ENCODE results near the gene TFAP2A. TPM values are rescaled to one million over a fixed set of nuclear protein-coding genes. Genes with fewer than 3 reads are reported as not detected.
A peak's percentile ranks its signal among the peaks of the same experiment; 100 is the strongest.

The TFAP2A gene
- total and polyA plus RNA-seq, 11 donors: 0.11 to 1.4 (median 0.30) TPM; not detected in 1

- ATAC-seq: no peak
- intact Hi-C loops (cut with DNase I): no loop called here
- TF ChIP-seq, protein P1, sequence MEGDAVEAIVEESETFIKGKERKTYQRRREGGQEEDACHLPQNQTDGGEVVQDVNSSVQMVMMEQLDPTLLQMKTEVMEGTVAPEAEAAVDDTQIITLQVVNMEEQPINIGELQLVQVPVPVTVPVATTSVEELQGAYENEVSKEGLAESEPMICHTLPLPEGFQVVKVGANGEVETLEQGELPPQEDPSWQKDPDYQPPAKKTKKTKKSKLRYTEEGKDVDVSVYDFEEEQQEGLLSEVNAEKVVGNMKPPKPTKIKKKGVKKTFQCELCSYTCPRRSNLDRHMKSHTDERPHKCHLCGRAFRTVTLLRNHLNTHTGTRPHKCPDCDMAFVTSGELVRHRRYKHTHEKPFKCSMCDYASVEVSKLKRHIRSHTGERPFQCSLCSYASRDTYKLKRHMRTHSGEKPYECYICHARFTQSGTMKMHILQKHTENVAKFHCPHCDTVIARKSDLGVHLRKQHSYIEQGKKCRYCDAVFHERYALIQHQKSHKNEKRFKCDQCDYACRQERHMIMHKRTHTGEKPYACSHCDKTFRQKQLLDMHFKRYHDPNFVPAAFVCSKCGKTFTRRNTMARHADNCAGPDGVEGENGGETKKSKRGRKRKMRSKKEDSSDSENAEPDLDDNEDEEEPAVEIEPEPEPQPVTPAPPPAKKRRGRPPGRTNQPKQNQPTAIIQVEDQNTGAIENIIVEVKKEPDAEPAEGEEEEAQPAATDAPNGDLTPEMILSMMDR (IDR thresholded peaks at IDR 0.05): no peak
- TF ChIP-seq POLR2A (IDR thresholded peaks at IDR 0.05): no peak
- DNase-seq: no peak
- Histone ChIP-seq H3K27ac (peak overlapping the region in 1 of 12 donors; percentile 42), H3K4me1 (peaks cover 0 to 26% (median 5%) of the 10 kb centered on the region in 12 donors), H3K36me3 (no peaks in the 10 kb centered on the region), H3K4me3 (peak overlapping the region in 1 of 12 donors; percentile 7), H3K27me3 (peaks cover 45 to 100% (median 84%) of the 10 kb centered on the region in 9 donors), H3K9me3 (no peaks in the 10 kb centered on the region)
- WGBS, 4 donors: 7 to 9% (median 8%) methylated on average over 20 to 22 of the region's 22 CpGs
These were observed 32.0 kb downstream of the TFAP2A start for GRCh38 chr6:10382728-10383330.

GRCh38 chr6:10382322-10382721 lies 32.6 kb downstream of the TFAP2A start:
- H3K27me3 ChIP-seq: peaks cover 47 to 97% (median 82%) of the 10 kb centered on the region in 9 donors
- peaks cover 0 to 26% (median 5%) of the 10 kb centered on the region in 12 donors for H3K4me1 ChIP-seq
- H3K27ac ChIP-seq: no peak overlapping the region
- intact Hi-C loops (cut with DNase I): no loop called here
- no peak overlapping the region for H3K4me3 ChIP-seq
- ATAC-seq (no peak), DNase-seq (no peak)
- H3K36me3 ChIP-seq: no peaks in the 10 kb centered on the region
- TF ChIP-seq, protein P1 (IDR thresholded peaks at IDR 0.05): no peak
- 8 to 34% (median 10%) methylated on average over 14 to 15 of the region's 15 CpGs for WGBS, 4 donors
- H3K9me3 ChIP-seq: no peaks in the 10 kb centered on the region

DNA sequence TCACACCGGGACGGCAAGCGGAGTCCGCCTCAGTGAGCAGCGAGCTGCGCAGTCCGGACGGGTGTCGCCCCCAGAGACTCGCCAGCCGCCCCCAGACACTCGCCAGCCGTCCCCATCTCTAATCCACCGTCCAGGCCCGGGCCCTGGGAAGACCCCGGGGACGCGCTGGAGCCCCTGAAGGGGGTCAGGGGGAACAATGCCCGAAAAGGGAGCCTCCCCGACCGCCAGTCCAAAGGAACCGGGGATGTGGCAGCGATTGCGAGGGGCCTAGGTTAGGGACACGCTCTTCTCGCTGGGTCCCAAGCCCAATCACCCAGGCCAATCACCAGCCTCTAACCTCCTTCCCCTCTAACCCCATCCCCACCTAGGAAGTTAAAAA lies 33.1 kb downstream of the TFAP2A start:
- no peaks in the 10 kb centered on the region for H3K36me3 ChIP-seq
- H3K4me1 ChIP-seq: peaks cover 0 to 26% (median 5%) of the 10 kb centered on the region in 12 donors
- no peak overlapping the region for H3K4me3 ChIP-seq
- no peak overlapping the region for H3K27ac ChIP-seq
- no peaks in the 10 kb centered on the region for H3K9me3 ChIP-seq
- ATAC-seq: no peak
- no peak for DNase-seq
- intact Hi-C loops (cut with DNase I): no loop called here
- WGBS, 4 donors: 10 to 12% (median 11%) methylated on average over 9 to 26 of the region's 26 CpGs
- H3K27me3 ChIP-seq: peaks cover 48 to 97% (median 77%) of the 10 kb centered on the region in 9 donors
- TF ChIP-seq, protein P1 (IDR thresholded peaks at IDR 0.05): no peak
- TF ChIP-seq POLR2A (IDR thresholded peaks at IDR 0.05): no peak

- Histone ChIP-seq H3K27ac (no peak overlapping the region), H3K4me3 (no peak overlapping the region), H3K36me3 (no peaks in the 10 kb centered on the region), H3K4me1 (peaks cover 0 to 26% (median 5%) of the 10 kb centered on the region in 12 donors), H3K9me3 (no peaks in the 10 kb centered on the region), H3K27me3 (peaks cover 48 to 91% (median 72%) of the 10 kb centered on the region in 9 donors)
- 4 to 7% (median 5%) methylated on average over 15 to 34 of the region's 34 CpGs for WGBS, 4 donors
- ATAC-seq (peak in 2 of 4 donors; percentile 18 to 39), DNase-seq (no peak)
- intact Hi-C loops (cut with DNase I): no loop called here
- TF ChIP-seq, protein P1 (IDR thresholded peaks at IDR 0.05): no peak
- TF ChIP-seq POLR2A (IDR thresholded peaks at IDR 0.05): no peak
These were observed 33.6 kb downstream of the TFAP2A start for GRCh38 chr6:10381133-10381829.

Measured in heart left ventricle (tissue), 16 donors.